Right renal cortex interstitium (tissue), 3 donors: ENCODE measurements around the gene TFDP1. TPM values are rescaled to one million over a fixed set of nuclear protein-coding genes. Genes with fewer than 3 reads are reported as not detected.

Experiments used
- DNase-seq, 3 donors: peaks; one replicate each; pipeline ENCODE4 v3.0.0-alpha.2; 2013; ENCODE audit warnings: low read depth in 3 of 3, low spot score in 2 of 3
- polyA plus RNA-seq, 3 donors: library from polyadenylated mRNA; unstranded; fragments of 120-200 nt; gene quantifications; one replicate each; pipeline ENCODE4 v1.2.1, GENCODE V29; 2013; ENCODE audit not compliant: insufficient read length in 3 of 3

TFDP1 gene
- polyA plus RNA-seq, 3 donors: 78.8 to 92.5 (median 89.8) TPM

GRCh38 chr13:113628291-113629270 lies 44.0 kb downstream of the TFDP1 start:
- no peak for DNase-seq

GRCh38 chr13:113629866-113630265 lies 45.3 kb downstream of the TFDP1 start:
- DNase-seq: no peak

GRCh38 chr13:113630296-113630695 lies 45.7 kb downstream of the TFDP1 start:
- DNase-seq: no peak

- no peak for DNase-seq
Observed at GRCh38 chr13:113630804-113631203, 46.3 kb downstream of the TFDP1 start.

GRCh38 chr13:113631341-113632095 lies 47.0 kb downstream of the TFDP1 start:
- DNase-seq: no peak

- DNase-seq: no peak
Observed at GRCh38 chr13:113632706-113633484, 48.3 kb downstream of the TFDP1 start.

GRCh38 chr13:113633485-113633873 lies 48.9 kb downstream of the TFDP1 start:
- no peak for DNase-seq

GRCh38 chr13:113634279-113635047 lies 49.9 kb downstream of the TFDP1 start:
- DNase-seq: no peak

GRCh38 chr13:113635048-113635420 lies 50.5 kb downstream of the TFDP1 start:
- DNase-seq: no peak

GRCh38 chr13:113635709-113636108 lies 51.2 kb downstream of the TFDP1 start:
- DNase-seq: no peak

- DNase-seq: no peak
Observed at GRCh38 chr13:113636266-113636963, 51.9 kb downstream of the TFDP1 start.

- DNase-seq: no peak
Observed at GRCh38 chr13:113637262-113638160, 53.0 kb downstream of the TFDP1 start.

GRCh38 chr13:113638173-113638746 lies 53.7 kb downstream of the TFDP1 start:
- DNase-seq: no peak

GRCh38 chr13:113638806-113639205 lies 54.3 kb downstream of the TFDP1 start:
- no peak for DNase-seq

- no peak for DNase-seq
Observed at GRCh38 chr13:113639616-113640262, 55.2 kb downstream of the TFDP1 start.

GRCh38 chr13:113641426-113641825 lies 56.9 kb downstream of the TFDP1 start:
- no peak for DNase-seq

- DNase-seq: no peak
Observed at GRCh38 chr13:113642563-113642962, 58.0 kb downstream of the TFDP1 start.

GRCh38 chr13:113643593-113643992 lies 59.0 kb downstream of the TFDP1 start:
- DNase-seq: peak in 1 of 3 donors; percentile 32
